ACC112 (cell line): ENCODE data around the gene TDRKH.

Experiments
- H2AFZ ChIP-seq: fragments of 200-600 bp; sonication (generic); one replicate; pipeline ENCODE4 v1.6.0; 2017; ENCODE audit warnings: antibody characterized with exemption, low read length; ENCODE audit not compliant: unreplicated experiment
- H3K27ac ChIP-seq: fragments of 200-600 bp; sonication (generic); 2 replicates; pipeline ENCODE4 v1.5.1; 2014; ENCODE audit warnings: low read depth, mild to moderate bottlenecking, antibody characterized with exemption, low read length, moderate library complexity
- H3K27me3 ChIP-seq: fragments of 200-600 bp; sonication (generic); 2 replicates; pipeline ENCODE4 v1.6.1; 2014; ENCODE audit warnings: mild to moderate bottlenecking, antibody characterized with exemption, low read length, moderate library complexity, mixed read lengths; ENCODE audit not compliant: insufficient read depth
- H3K36me3 ChIP-seq: fragments of 200-600 bp; sonication (generic); 2 replicates; pipeline ENCODE4 v1.6.1; 2016; ENCODE audit warnings: mild to moderate bottlenecking, antibody characterized with exemption, low read length, moderate library complexity, mixed read lengths; ENCODE audit not compliant: insufficient read depth
- H3K4me1 ChIP-seq: fragments of 200-600 bp; sonication (generic); one replicate; pipeline ENCODE4 v1.6.1; 2016; ENCODE audit warnings: low read length, mixed read lengths; ENCODE audit not compliant: insufficient read depth, unreplicated experiment, control insufficient read depth
- H3K4me3 ChIP-seq: fragments of 200-600 bp; sonication (generic); 2 replicates; pipeline ENCODE4 v1.5.1; 2014; ENCODE audit warnings: mild to moderate bottlenecking, low read depth, low read length
- H3K79me2 ChIP-seq: fragments of 200-600 bp; sonication (generic); one replicate; pipeline ENCODE4 v1.6.0; 2016; ENCODE audit warnings: low read length; ENCODE audit not compliant: control insufficient read depth, unreplicated experiment, insufficient read depth

TDRKH gene

DNA sequence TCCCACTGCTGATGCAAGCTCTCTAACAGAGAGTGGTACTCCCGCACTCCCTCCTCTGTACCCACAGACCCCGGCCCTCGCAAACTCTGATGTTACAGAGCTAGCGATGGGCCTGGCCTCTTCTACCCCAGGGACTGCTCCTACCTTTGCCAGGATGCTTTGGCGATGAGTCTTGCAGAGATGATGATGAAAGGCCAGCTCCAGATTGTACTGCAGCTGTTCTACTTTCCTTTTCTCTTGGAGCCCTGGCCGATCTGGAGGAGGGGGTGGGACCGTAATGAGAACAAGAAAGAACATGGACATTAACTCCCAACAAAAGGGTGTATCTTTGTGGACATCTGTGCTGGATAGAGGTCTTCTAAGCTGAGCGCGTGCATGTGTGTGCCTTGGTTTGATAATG, 20.9 kb upstream of the TDRKH start:
- no peaks in the 10 kb centered on the region for H3K79me2 ChIP-seq
- no peaks in the 10 kb centered on the region for H3K36me3 ChIP-seq
- H3K27ac ChIP-seq = no peak overlapping the region
- H2AFZ ChIP-seq = no peak overlapping the region
- no peak overlapping the region for H3K4me3 ChIP-seq
- H3K27me3 ChIP-seq = peaks cover 48% of the 10 kb centered on the region
- H3K4me1 ChIP-seq = peaks cover 9% of the 10 kb centered on the region

DNA sequence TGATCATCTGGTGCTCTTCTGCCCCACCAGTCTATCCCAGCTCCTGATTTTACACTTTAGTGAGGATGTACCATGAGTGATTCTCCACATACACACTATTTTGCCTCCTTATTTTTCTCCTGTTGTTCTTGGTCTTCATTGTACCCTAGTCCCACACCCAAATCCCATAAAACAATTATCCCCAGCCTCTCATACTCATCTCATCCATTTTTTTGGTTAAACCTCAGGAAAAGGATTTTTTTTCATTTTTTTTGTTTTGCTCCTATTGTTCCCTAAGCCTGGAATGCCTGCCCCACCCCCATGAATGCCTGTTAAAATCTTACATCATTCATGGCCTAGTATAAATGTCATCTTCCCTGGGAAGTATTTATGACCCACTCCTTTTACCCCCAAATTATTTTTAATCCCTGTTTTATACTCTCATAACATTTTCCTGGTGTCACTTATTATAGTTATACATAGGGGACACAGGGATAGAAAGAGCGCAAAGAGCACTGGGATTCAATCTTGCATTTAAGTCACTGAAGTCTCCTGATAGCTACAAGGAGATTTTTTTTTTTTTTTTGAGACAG, 19.8 kb upstream of the TDRKH start:
- H3K4me1 ChIP-seq = peaks cover 9% of the 10 kb centered on the region
- H3K27ac ChIP-seq = no peak overlapping the region
- H3K4me3 ChIP-seq = no peak overlapping the region
- H2AFZ ChIP-seq = no peak overlapping the region
- H3K36me3 ChIP-seq = no peaks in the 10 kb centered on the region
- no peaks in the 10 kb centered on the region for H3K79me2 ChIP-seq
- H3K27me3 ChIP-seq = peaks cover 51% of the 10 kb centered on the region

DNA sequence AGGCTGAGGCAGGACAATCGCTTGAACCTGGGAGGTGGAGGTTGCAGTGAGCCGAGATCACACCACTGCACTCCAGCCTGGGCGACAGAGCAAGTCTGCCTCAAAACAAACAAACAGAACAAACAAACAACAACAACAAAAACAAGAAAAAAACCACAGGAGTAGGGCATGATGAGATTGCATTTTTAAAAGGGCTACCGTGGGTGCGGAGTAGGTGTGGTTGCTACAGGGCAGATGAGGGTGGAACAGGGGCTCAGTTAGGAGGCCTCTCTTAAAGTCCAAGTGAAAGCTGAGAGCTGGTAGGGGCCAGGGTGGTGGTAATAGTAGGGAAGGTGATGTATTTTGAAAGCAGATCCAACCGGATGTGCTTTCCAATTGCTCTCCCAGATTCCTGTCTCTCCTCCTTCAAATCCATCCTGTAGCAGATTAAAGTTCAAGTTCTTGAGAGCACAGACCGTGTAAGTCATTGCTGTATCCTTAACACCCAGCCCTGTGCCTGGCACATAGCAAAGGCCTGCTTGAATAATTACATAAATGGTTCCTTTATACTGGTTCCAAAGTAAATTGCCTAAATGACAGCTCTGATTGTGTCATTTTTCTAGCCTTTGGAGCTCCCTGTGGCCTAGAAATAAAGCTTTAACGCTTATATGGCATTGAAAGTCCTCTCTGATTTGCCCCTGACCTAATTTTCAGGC, 19.1 kb upstream of the TDRKH start:
- H3K4me1 ChIP-seq = peaks cover 9% of the 10 kb centered on the region
- H2AFZ ChIP-seq = no peak overlapping the region
- no peaks in the 10 kb centered on the region for H3K79me2 ChIP-seq
- peaks cover 54% of the 10 kb centered on the region for H3K27me3 ChIP-seq
- H3K36me3 ChIP-seq = no peaks in the 10 kb centered on the region
- H3K27ac ChIP-seq = no peak overlapping the region
- H3K4me3 ChIP-seq = no peak overlapping the region

DNA sequence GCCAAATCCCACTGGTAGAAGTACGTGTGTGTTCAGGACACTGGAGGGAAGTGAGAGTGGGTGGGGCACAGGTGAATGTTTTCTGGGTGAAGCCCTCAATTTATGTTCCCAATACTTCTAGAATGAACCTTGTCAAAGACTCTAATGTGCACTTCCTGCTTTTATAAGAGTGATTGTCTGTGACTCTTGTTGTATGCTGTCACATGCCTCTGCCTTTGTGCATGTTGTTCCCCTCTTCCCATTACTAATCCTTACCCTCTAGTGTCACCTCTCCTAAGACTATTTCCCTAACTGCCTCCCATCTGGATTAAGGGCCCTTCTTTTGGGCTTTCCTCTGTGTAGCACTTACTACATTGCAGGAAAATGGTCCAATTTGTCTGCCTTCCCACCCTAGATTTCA, 17.5 kb upstream of the TDRKH start:
- Histone ChIP-seq H3K27me3 (peaks cover 59% of the 10 kb centered on the region), H3K79me2 (no peaks in the 10 kb centered on the region), H3K4me3 (no peak overlapping the region), H2AFZ (no peak overlapping the region), H3K4me1 (peaks cover 9% of the 10 kb centered on the region), H3K27ac (no peak overlapping the region), H3K36me3 (no peaks in the 10 kb centered on the region)

DNA sequence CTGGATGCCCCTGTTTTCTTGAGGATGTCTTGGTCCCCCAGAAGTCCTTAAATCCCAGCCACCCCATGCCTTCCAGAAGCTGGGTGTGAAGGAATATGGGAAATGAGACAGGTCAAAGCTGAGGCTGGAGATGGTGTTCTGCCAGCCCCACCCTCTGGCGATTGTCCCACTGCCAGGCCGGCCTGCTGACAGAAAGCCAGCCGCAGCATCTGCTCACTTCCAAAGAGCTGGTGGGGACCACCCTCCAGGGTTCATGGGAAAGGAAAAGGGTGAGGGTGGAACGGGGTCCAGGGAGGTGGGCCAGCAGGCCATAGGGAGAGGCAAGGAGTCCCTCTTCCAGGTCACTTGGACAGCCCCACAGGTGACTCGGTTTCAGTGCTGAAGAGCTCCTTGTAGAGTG, 16.8 kb upstream of the TDRKH start:
- Histone ChIP-seq H2AFZ (no peak overlapping the region), H3K4me3 (no peak overlapping the region), H3K27ac (no peak overlapping the region), H3K4me1 (peaks cover 9% of the 10 kb centered on the region), H3K36me3 (no peaks in the 10 kb centered on the region), H3K27me3 (peaks cover 66% of the 10 kb centered on the region), H3K79me2 (no peaks in the 10 kb centered on the region)

DNA sequence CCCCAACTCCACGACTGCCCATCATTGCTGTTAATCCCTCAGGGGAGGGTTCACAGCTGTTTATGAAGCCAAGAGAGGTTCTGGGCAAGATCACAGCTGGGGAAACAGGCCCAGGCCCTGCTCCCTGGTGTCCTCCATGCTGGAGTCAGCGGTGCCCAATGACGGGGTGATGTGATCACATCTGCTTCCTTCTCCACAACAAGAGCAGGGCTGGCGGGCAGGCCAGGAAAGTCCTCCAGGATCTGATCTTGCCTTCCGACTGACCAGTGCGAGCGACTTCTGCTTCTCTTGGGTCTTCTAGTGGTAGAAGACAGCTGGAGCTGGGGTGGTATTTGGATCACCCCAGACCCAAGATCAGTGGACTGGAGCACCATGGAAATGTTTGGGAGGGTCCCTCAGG, 15.9 kb upstream of the TDRKH start:
- no peaks in the 10 kb centered on the region for H3K79me2 ChIP-seq
- no peak overlapping the region for H2AFZ ChIP-seq
- H3K36me3 ChIP-seq = no peaks in the 10 kb centered on the region
- H3K27me3 ChIP-seq = peaks cover 75% of the 10 kb centered on the region
- no peak overlapping the region for H3K4me3 ChIP-seq
- H3K4me1 ChIP-seq = peaks cover 3% of the 10 kb centered on the region
- no peak overlapping the region for H3K27ac ChIP-seq

DNA sequence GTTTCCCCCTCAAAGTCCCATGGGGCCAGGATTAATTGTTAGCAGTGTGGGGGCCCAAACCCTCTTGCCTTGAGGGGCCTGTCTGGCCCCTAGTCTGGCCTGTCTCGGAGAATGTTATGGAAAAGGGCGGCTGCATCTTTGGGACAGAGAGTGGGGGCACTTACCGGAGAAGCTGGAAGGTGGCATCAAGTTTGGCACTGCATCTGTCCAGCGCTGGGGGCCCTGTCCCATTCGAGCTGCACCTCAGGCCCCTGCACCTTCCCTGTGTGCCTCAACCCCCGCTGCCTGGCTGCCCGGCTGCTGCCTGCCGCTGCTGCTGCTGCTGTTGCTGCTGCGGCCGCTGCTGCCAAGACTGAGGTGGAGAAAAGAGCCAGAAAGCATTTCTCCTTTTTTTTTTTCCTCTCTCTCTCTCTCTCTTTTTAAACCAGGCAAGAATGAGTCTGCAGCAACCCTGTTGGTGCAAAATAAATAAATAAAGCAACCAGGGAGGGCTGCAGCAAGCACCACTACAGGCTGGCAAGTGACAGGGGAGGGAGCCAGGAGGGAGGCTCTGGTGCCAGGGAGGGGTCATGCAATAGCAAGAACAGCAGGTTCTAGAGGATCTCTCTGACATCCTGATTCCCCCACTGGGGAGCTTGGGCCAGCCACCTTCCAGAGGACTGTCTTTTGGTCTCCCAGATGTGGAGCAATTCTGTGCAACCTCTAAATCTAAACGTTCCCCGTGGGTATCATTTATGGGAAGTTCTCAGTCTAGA, 14.9 kb upstream of the TDRKH start, which contains the start of gene LINGO4:
TSS of gene LINGO4 (minus strand) at position 354 of the 755 bp plus-strand sequence. CDS start 2,715 bp downstream, outside the sequence.
- H3K27ac ChIP-seq = no peak within 1 kb of the TSS
- no peaks in the 10 kb centered on the region for H3K36me3 ChIP-seq
- H3K4me3 ChIP-seq = no peak within 1 kb of the TSS
- no peaks in the 10 kb centered on the region for H3K79me2 ChIP-seq
- peaks cover 84% of the 10 kb centered on the region for H3K27me3 ChIP-seq
- H2AFZ ChIP-seq = no peak within 1 kb of the TSS
- H3K4me1 ChIP-seq = no peaks in the 10 kb centered on the region

DNA sequence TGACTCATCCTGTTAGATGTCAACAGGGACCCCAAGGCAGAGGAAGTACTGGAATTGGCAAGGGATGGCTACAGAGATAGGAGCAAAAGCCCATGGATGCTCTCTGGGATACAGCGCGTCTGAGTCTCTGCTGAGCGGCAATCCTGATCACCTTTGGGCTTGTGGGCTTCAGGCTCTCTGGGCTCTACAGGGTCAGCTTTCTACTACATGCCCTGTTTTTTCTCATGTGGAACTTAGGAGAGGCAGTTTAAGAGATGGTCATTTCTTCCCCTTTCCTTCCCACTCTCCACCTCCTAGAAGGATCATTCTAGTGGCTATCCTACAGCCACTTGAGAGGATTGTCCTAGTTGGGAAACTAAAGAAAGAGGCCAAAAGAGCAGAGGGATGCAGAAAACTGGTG, 13.6 kb upstream of the TDRKH start:
- H2AFZ ChIP-seq = no peak overlapping the region
- no peaks in the 10 kb centered on the region for H3K79me2 ChIP-seq
- H3K27ac ChIP-seq = no peak overlapping the region
- peaks cover 98% of the 10 kb centered on the region for H3K27me3 ChIP-seq
- no peaks in the 10 kb centered on the region for H3K36me3 ChIP-seq
- H3K4me1 ChIP-seq = no peaks in the 10 kb centered on the region
- H3K4me3 ChIP-seq = no peak overlapping the region

DNA sequence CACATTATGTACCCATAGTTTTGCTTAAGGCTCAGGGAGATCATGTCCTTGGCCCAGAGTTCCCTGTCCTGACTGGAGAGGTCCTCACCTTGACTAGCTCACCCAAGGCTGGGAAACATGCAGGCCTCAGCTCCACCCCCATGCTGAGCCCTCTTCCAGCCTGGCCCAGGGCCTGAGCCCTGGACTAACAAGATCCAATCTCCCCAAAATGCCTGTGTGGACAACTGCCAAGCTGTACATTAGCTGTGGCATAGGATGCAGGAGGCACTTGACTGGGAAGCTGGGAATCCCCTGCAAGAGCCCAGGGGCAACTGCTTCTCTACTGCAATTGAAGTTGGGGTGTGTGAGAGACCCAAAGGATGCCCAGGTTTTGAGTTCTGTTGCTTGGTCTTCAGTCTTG, 12.9 kb upstream of the TDRKH start:
- no peak overlapping the region for H2AFZ ChIP-seq
- H3K4me3 ChIP-seq = no peak overlapping the region
- no peaks in the 10 kb centered on the region for H3K4me1 ChIP-seq
- no peaks in the 10 kb centered on the region for H3K36me3 ChIP-seq
- no peak overlapping the region for H3K27ac ChIP-seq
- peaks cover 98% of the 10 kb centered on the region for H3K27me3 ChIP-seq
- no peaks in the 10 kb centered on the region for H3K79me2 ChIP-seq

DNA sequence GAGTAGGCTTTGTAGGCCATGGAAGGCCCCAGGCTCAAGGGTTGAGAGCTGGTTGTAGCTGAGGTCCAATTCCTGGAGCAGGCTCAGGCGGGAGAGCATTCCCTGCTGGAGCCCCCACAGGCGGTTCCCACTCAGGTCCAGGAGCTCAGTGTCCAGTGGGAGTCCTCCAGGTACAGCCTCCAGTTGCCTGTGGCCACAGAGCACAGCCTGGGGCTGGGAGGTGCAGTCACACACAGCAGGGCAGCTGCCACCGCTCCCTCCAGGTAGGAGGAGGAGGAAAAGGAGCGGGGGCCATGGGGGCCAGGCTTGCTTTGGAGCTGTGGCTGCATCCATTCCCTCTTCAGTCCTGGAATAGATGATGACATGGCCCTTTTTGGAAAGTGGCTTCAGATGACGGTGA, 12.1 kb upstream of the TDRKH start:
- Histone ChIP-seq H3K4me3 (no peak overlapping the region), H3K27me3 (peaks cover 97% of the 10 kb centered on the region), H3K27ac (no peak overlapping the region), H2AFZ (no peak overlapping the region), H3K36me3 (no peaks in the 10 kb centered on the region), H3K4me1 (no peaks in the 10 kb centered on the region), H3K79me2 (no peaks in the 10 kb centered on the region)

DNA sequence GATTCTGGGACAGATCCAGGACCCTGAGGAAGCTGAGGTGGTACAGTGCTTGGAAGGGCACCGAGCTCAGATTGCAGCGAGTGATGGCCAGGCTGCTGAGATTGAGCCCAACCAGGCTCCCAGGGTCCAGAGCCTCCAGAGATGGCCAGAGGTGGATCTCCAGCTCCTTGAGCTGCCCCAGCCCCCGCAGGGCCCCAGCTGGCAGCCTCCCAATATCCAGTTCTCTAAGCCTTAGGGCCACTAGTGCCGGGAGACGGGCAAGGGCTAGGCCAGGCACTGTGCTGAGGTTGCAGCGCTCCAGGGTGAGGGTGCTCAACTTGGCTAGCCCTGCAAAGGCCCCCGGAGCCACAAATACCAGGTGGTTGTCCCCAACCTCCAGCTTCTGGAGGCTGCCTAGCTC, 11.5 kb upstream of the TDRKH start:
- no peaks in the 10 kb centered on the region for H3K36me3 ChIP-seq
- H3K4me1 ChIP-seq = no peaks in the 10 kb centered on the region
- no peak overlapping the region for H2AFZ ChIP-seq
- H3K27ac ChIP-seq = no peak overlapping the region
- no peaks in the 10 kb centered on the region for H3K79me2 ChIP-seq
- H3K27me3 ChIP-seq = peaks cover 91% of the 10 kb centered on the region
- H3K4me3 ChIP-seq = no peak overlapping the region
